ENCODE measurements around the gene FBXL20. TPM values are rescaled to one million over a fixed set of nuclear protein-coding genes. Genes with fewer than 3 reads are reported as not detected.

The FBXL20 gene
- total and polyA plus RNA-seq, 2 donors (not counting 1 experiment from before 2014, with no cell fraction given): 7.6 to 14.5 TPM

GRCh38 chr17:39391448-39391847, 10.0 kb downstream of the FBXL20 start:
- Histone ChIP-seq H2AFZ (ENCODE audit: low read length) (no peak overlapping the region), H4K20me1 (ENCODE audit: control insufficient read depth, extremely low read depth, insufficient read depth, low read length) (no peaks in the 10 kb centered on the region), H3K4me2 (ENCODE audit: extremely low read depth, insufficient read depth, low read length) (no peak overlapping the region), H3K27ac (ENCODE audit: insufficient read depth, low read length) (no peak overlapping the region), H3K36me3 (ENCODE audit: control insufficient read depth, insufficient read depth, low read length) (no peaks in the 10 kb centered on the region), H3K4me3 (replicated peaks in 1 of 4; ENCODE audit: control extremely low read depth in 1 of 4, insufficient read depth in 1 of 4, low read depth in 3 of 4, low read length in 4 of 4) (no peak overlapping the region), H3K27me3 (ENCODE audit: control insufficient read depth, insufficient read depth, low read length) (no peaks in the 10 kb centered on the region), H3K79me2 (ENCODE audit: control insufficient read depth, insufficient read depth, low read length) (no peaks in the 10 kb centered on the region), H3K4me1 (ENCODE audit: control insufficient read depth, extremely low read depth, insufficient read depth, low read length) (no peaks in the 10 kb centered on the region), H3K9me3 (ENCODE audit: control insufficient read depth, insufficient read depth, low read depth, low read length) (no peaks in the 10 kb centered on the region), H3K9ac (ENCODE audit: insufficient read depth, low read length) (no peak overlapping the region)
- TF ChIP-seq EZH2 (IDR thresholded peaks at IDR 0.05; ENCODE audit: low read length, missing control alignments): no peak
- TF ChIP-seq, protein P1, sequence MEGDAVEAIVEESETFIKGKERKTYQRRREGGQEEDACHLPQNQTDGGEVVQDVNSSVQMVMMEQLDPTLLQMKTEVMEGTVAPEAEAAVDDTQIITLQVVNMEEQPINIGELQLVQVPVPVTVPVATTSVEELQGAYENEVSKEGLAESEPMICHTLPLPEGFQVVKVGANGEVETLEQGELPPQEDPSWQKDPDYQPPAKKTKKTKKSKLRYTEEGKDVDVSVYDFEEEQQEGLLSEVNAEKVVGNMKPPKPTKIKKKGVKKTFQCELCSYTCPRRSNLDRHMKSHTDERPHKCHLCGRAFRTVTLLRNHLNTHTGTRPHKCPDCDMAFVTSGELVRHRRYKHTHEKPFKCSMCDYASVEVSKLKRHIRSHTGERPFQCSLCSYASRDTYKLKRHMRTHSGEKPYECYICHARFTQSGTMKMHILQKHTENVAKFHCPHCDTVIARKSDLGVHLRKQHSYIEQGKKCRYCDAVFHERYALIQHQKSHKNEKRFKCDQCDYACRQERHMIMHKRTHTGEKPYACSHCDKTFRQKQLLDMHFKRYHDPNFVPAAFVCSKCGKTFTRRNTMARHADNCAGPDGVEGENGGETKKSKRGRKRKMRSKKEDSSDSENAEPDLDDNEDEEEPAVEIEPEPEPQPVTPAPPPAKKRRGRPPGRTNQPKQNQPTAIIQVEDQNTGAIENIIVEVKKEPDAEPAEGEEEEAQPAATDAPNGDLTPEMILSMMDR (conservative IDR thresholded peaks at IDR 0.05 in 1 of 2, IDR thresholded peaks at IDR 0.05 in 1 of 2; ENCODE audit: low read depth in 1 of 2, low read length in 2 of 2): no peak
- DNase-seq (ENCODE audit: low read depth in 2 of 2): no peak

GRCh38 chr17:39385040-39385439, 16.4 kb downstream of the FBXL20 start:
- Histone ChIP-seq H3K4me1 (ENCODE audit: control insufficient read depth, extremely low read depth, insufficient read depth, low read length) (no peaks in the 10 kb centered on the region), H3K9ac (ENCODE audit: insufficient read depth, low read length) (no peak overlapping the region), H3K4me3 (replicated peaks in 1 of 4; ENCODE audit: control extremely low read depth in 1 of 4, insufficient read depth in 1 of 4, low read depth in 3 of 4, low read length in 4 of 4) (no peak overlapping the region), H3K4me2 (ENCODE audit: extremely low read depth, insufficient read depth, low read length) (no peak overlapping the region), H3K27me3 (ENCODE audit: control insufficient read depth, insufficient read depth, low read length) (no peaks in the 10 kb centered on the region), H4K20me1 (ENCODE audit: control insufficient read depth, extremely low read depth, insufficient read depth, low read length) (no peaks in the 10 kb centered on the region), H3K36me3 (ENCODE audit: control insufficient read depth, insufficient read depth, low read length) (no peaks in the 10 kb centered on the region), H3K79me2 (ENCODE audit: control insufficient read depth, insufficient read depth, low read length) (no peaks in the 10 kb centered on the region), H3K27ac (ENCODE audit: insufficient read depth, low read length) (no peak overlapping the region), H3K9me3 (ENCODE audit: control insufficient read depth, insufficient read depth, low read depth, low read length) (no peaks in the 10 kb centered on the region), H2AFZ (ENCODE audit: low read length) (no peak overlapping the region)
- TF ChIP-seq, protein P1 (conservative IDR thresholded peaks at IDR 0.05 in 1 of 2, IDR thresholded peaks at IDR 0.05 in 1 of 2; ENCODE audit: low read depth in 1 of 2, low read length in 2 of 2): no peak
- no peak for DNase-seq (ENCODE audit: low read depth in 2 of 2)

DNA sequence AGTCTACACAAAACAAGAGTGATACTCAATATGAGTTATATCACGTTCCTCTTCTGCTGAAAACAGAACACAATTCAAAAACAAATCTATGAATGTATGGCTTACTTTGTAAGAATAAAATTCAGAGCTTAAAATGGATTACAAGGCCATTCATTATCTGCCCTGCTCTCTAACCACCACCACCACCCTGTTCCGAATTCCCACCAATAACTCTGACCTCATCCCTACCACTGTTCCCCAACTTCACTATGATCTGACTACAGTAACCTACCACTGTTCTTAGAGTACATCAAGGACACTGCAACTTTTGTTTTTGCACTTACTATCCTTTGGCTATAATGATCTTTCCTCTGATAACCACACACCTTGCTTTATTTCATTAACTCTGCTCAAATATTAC, 21.3 kb downstream of the FBXL20 start:
- Histone ChIP-seq H2AFZ (ENCODE audit: low read length) (no peak overlapping the region), H3K9ac (ENCODE audit: insufficient read depth, low read length) (no peak overlapping the region), H3K4me1 (ENCODE audit: control insufficient read depth, extremely low read depth, insufficient read depth, low read length) (no peaks in the 10 kb centered on the region), H3K9me3 (ENCODE audit: control insufficient read depth, insufficient read depth, low read depth, low read length) (no peaks in the 10 kb centered on the region), H4K20me1 (ENCODE audit: control insufficient read depth, extremely low read depth, insufficient read depth, low read length) (no peaks in the 10 kb centered on the region), H3K4me2 (ENCODE audit: extremely low read depth, insufficient read depth, low read length) (no peak overlapping the region), H3K27me3 (ENCODE audit: control insufficient read depth, insufficient read depth, low read length) (no peaks in the 10 kb centered on the region), H3K27ac (ENCODE audit: insufficient read depth, low read length) (no peak overlapping the region), H3K36me3 (ENCODE audit: control insufficient read depth, insufficient read depth, low read length) (no peaks in the 10 kb centered on the region), H3K79me2 (ENCODE audit: control insufficient read depth, insufficient read depth, low read length) (no peaks in the 10 kb centered on the region), H3K4me3 (replicated peaks in 1 of 4; ENCODE audit: control extremely low read depth in 1 of 4, insufficient read depth in 1 of 4, low read depth in 3 of 4, low read length in 4 of 4) (no peak overlapping the region)
- DNase-seq (ENCODE audit: low read depth in 2 of 2): no peak
- no peak for TF ChIP-seq EZH2 (IDR thresholded peaks at IDR 0.05; ENCODE audit: low read length, missing control alignments)
- TF ChIP-seq, protein P1 (conservative IDR thresholded peaks at IDR 0.05 in 1 of 2, IDR thresholded peaks at IDR 0.05 in 1 of 2; ENCODE audit: low read depth in 1 of 2, low read length in 2 of 2): no peak

Measured in fibroblast of lung (primary cell).